GM18511 (cell line): ENCODE results near the gene COPA.
"Not testable (repeated sequence)": the region's sequence is repeated elsewhere in the genome, so short reads cannot be mapped to it uniquely, and the experiment has no call there.

Experiments used
- ATAC-seq: cut with Tn5 transposase; IDR thresholded peaks from one replicate; pipeline ENCODE4 v1.9.1; 2021; ENCODE audit warnings: mild to moderate bottlenecking, moderate library complexity; ENCODE audit not compliant: unreplicated experiment

The COPA gene

GRCh38 chr1:160330119-160330518 lies 12.9 kb downstream of the COPA start:
- ATAC-seq = no peak

- no peak for ATAC-seq
Observed at GRCh38 chr1:160328184-160328583, 14.9 kb downstream of the COPA start.

GRCh38 chr1:160326418-160326817 lies 16.6 kb downstream of the COPA start:
- ATAC-seq = no peak

- ATAC-seq = no peak
Observed at GRCh38 chr1:160325252-160325651, 17.8 kb downstream of the COPA start.

GRCh38 chr1:160322831-160323230 lies 20.2 kb downstream of the COPA start:
- no peak for ATAC-seq

- no peak for ATAC-seq
Observed at GRCh38 chr1:160315359-160315758, 27.7 kb downstream of the COPA start.

GRCh38 chr1:160309571-160309970 lies 33.5 kb downstream of the COPA start:
- no peak for ATAC-seq

- ATAC-seq = no peak
Observed at GRCh38 chr1:160309185-160309557, 33.9 kb downstream of the COPA start.

GRCh38 chr1:160308451-160309184 lies 34.4 kb downstream of the COPA start:
- no peak for ATAC-seq

- no peak for ATAC-seq
Observed at GRCh38 chr1:160307118-160307791, 35.8 kb downstream of the COPA start.

- no peak for ATAC-seq
Observed at GRCh38 chr1:160300173-160300572, 42.9 kb downstream of the COPA start.

- no peak for ATAC-seq
Observed at GRCh38 chr1:160296036-160296435, 47.0 kb downstream of the COPA start.

GRCh38 chr1:160293020-160293968 lies 49.8 kb downstream of the COPA start:
- ATAC-seq = no peak

GRCh38 chr1:160291248-160292220 lies 51.5 kb downstream of the COPA start:
- peak; percentile 72 for ATAC-seq

GRCh38 chr1:160287769-160288168 lies 55.3 kb downstream of the COPA start:
- ATAC-seq = not testable (repeated sequence)

GRCh38 chr1:160285506-160285905 lies 57.5 kb downstream of the COPA start:
- no peak for ATAC-seq

- peak; percentile 99 for ATAC-seq
Observed at GRCh38 chr1:160284782-160285344, 58.2 kb downstream of the COPA start, which contains the start of gene PEX19. PEX19 (minus strand) TSS chr1:160285133; CDS start chr1:160285124, 9 bp downstream.

- ATAC-seq = peak; percentile 31
Observed at GRCh38 chr1:160284220-160284781, 58.7 kb downstream of the COPA start.

GRCh38 chr1:160282807-160283206 lies 60.2 kb downstream of the COPA start:
- no peak for ATAC-seq
